ENCODE measurements around the gene MAPKAPK3.

DNA sequence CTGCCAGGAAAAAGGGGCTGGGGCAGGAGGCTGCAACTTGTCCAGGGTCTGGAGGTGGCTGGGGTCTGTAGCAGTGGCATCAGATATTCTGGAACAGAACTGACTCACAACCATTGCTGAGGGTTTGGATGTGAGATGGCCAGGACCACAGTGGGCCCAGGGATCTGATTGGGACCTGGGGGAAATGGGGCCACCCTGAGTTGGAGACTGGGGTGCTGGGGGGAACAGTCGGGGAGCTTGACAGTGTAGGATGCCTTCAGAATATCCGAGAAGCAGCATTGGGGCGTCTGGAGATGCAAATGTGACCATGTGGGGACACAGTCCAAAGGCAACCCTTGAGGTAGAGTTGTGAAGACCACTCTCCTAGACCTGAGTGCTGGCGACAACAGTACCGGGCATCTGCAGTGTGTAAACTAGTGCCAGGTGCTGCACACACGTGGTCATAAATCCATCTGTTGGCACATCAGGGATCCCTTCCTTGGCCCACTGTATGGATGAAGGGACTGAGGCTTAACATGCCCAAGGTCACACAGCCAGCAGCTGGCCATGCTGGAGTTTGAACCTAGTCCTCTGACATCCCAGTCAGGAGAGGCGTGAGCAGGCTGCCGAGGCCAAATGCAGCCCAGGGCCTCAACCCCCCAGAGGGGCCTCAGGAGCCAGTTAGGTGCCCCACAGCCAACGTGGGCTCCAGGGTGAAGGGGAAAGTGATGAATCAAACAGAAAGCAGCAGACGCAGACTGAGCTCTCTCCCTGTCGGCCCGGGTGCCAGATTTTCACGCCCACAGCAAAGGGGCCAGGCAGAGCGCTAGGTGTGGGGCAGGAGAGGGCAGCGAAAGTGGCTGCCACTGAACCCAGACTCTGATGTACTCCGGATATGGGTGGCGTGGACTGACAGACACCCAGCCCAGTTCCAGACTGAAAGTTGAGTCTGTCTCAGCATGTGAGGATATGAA, 28.9 kb upstream of the MAPKAPK3 start:
- TF ChIP-seq CTCF (IDR thresholded peaks at IDR 0.05; ENCODE audit: extremely low read depth in 1 of 2, insufficient read depth in 1 of 2, low read depth in 1 of 2, low read length in 2 of 2), result no peak
- TF ChIP-seq MAX (IDR thresholded peaks at IDR 0.05; ENCODE audit: insufficient read depth, insufficient read length), result no peak
- no peak for TF ChIP-seq POLR2A (IDR thresholded peaks at IDR 0.05; ENCODE audit: low read depth, low read length)
- TF ChIP-seq GATA2 (IDR thresholded peaks at IDR 0.05; ENCODE audit: insufficient read depth, insufficient read length, low read depth, low read length), result no peak
- TF ChIP-seq JUN (IDR thresholded peaks at IDR 0.05; ENCODE audit: borderline replicate concordance, insufficient read depth, insufficient read length, low read depth), result no peak

All from endothelial cell of umbilical vein (primary cell).